ENCODE data around the gene VAT1L.

VAT1L gene

DNA sequence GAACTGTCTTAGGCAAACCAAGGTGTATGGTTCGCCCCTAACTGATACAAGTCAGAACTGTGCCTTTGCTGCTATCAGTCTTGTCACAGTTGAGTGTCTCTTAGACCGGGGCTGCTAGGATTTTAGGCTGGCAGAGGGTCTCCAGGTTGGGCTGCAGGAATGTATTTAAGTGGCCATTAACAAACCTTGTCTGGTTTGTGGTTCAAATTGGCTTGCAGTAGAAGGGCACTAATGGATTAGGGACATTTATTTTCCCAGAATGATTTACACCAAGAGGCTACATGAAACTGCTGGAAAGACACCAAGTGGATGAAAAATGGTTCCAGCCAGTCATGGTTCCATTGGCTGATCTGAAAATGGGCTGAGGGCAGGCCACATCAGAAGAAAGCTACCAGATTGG, 5.1 kb downstream of the VAT1L start:
- H3K4me1 ChIP-seq (ENCODE audit: control insufficient read depth in 1 of 2, insufficient read depth in 2 of 2, low read length in 2 of 2): no peaks in the 10 kb centered on the region
- no peak overlapping the region for H3K9ac ChIP-seq (ENCODE audit: low read depth in 1 of 2, low read length in 2 of 2)
- no peak overlapping the region for H3K27ac ChIP-seq (ENCODE audit: low read depth, low read length)
- H3K36me3 ChIP-seq (ENCODE audit: control insufficient read depth in 1 of 2, insufficient read depth in 2 of 2, low read length in 2 of 2): no peaks in the 10 kb centered on the region
- H3K9me3 ChIP-seq (ENCODE audit: control insufficient read depth in 1 of 2, low read length in 2 of 2): no peaks in the 10 kb centered on the region
- peaks cover 17 to 21% of the 10 kb centered on the region in 2 donors for H3K27me3 ChIP-seq (ENCODE audit: control insufficient read depth in 1 of 2, insufficient read depth in 2 of 2, low read length in 2 of 2)
- no peak overlapping the region for H3K4me3 ChIP-seq (ENCODE audit: low read depth in 1 of 2, low read length in 2 of 2)

DNA sequence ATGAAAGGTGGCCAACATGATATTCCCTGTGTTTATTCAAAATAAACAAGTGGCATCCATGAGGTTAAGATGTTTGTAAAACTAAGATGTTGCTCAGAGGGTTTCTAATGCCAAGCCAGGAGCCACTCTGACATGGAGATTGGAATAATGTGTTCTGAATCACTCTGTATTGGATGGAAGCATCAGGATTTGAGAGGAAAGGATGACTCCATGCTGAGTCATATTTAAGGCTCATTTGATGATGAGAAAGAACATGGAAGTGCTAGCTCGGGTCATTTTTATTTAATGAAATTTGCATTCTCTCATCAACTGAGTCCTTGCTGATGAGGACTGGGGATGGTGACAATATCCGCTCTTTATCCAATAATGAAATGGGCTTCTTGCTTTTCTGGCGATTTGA, 6.2 kb downstream of the VAT1L start:
- Histone ChIP-seq H3K36me3 (ENCODE audit: control insufficient read depth in 1 of 2, insufficient read depth in 2 of 2, low read length in 2 of 2) (no peaks in the 10 kb centered on the region), H3K9ac (ENCODE audit: low read depth in 1 of 2, low read length in 2 of 2) (no peak overlapping the region), H3K4me3 (ENCODE audit: low read depth in 1 of 2, low read length in 2 of 2) (no peak overlapping the region), H3K4me1 (ENCODE audit: control insufficient read depth in 1 of 2, insufficient read depth in 2 of 2, low read length in 2 of 2) (no peaks in the 10 kb centered on the region), H3K9me3 (ENCODE audit: control insufficient read depth in 1 of 2, low read length in 2 of 2) (no peaks in the 10 kb centered on the region), H3K27me3 (ENCODE audit: control insufficient read depth in 1 of 2, insufficient read depth in 2 of 2, low read length in 2 of 2) (peaks cover 6 to 10% of the 10 kb centered on the region in 2 donors), H3K27ac (ENCODE audit: low read depth, low read length) (no peak overlapping the region)

- no peaks in the 10 kb centered on the region for H3K4me1 ChIP-seq (ENCODE audit: control insufficient read depth in 1 of 2, insufficient read depth in 2 of 2, low read length in 2 of 2)
- no peaks in the 10 kb centered on the region for H3K9me3 ChIP-seq (ENCODE audit: control insufficient read depth in 1 of 2, low read length in 2 of 2)
- no peak overlapping the region for H3K9ac ChIP-seq (ENCODE audit: low read depth in 1 of 2, low read length in 2 of 2)
- H3K4me3 ChIP-seq (ENCODE audit: low read depth in 1 of 2, low read length in 2 of 2): no peak overlapping the region
- no peaks in the 10 kb centered on the region for H3K27me3 ChIP-seq (ENCODE audit: control insufficient read depth in 1 of 2, insufficient read depth in 2 of 2, low read length in 2 of 2)
- H3K36me3 ChIP-seq (ENCODE audit: control insufficient read depth in 1 of 2, insufficient read depth in 2 of 2, low read length in 2 of 2): no peaks in the 10 kb centered on the region
- H3K27ac ChIP-seq (ENCODE audit: low read depth, low read length): no peak overlapping the region
Measured at GRCh38 chr16:77801817-77802216, 13.5 kb downstream of the VAT1L start.

DNA sequence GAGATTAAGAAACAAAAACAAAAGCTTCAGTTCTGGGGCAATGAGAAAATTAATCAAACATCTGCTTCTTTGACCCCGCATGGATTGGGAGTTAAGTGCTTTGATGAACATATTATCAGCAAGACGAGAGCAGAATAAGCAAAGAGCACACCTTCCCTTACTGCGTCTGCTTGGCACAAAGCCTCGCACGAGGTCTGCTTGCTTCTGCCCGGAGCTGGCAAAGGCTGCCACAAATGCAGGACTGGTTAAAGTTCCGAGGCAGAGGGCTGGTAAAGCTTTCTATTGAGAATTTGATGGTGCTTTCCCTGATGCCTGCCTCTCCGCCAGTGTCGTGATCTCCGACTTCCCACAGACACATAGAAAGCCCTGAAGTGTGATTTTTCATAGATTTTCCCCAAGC, 17.0 kb downstream of the VAT1L start:
- H3K36me3 ChIP-seq (ENCODE audit: control insufficient read depth in 1 of 2, insufficient read depth in 2 of 2, low read length in 2 of 2): no peaks in the 10 kb centered on the region
- no peaks in the 10 kb centered on the region for H3K4me1 ChIP-seq (ENCODE audit: control insufficient read depth in 1 of 2, insufficient read depth in 2 of 2, low read length in 2 of 2)
- no peak overlapping the region for H3K4me3 ChIP-seq (ENCODE audit: low read depth in 1 of 2, low read length in 2 of 2)
- no peak overlapping the region for H3K27ac ChIP-seq (ENCODE audit: low read depth, low read length)
- H3K9ac ChIP-seq (ENCODE audit: low read depth in 1 of 2, low read length in 2 of 2): no peak overlapping the region
- H3K9me3 ChIP-seq (ENCODE audit: control insufficient read depth in 1 of 2, low read length in 2 of 2): no peaks in the 10 kb centered on the region
- H3K27me3 ChIP-seq (ENCODE audit: control insufficient read depth in 1 of 2, insufficient read depth in 2 of 2, low read length in 2 of 2): no peaks in the 10 kb centered on the region

GRCh38 chr16:77807021-77807420, 18.7 kb downstream of the VAT1L start:
- Histone ChIP-seq H3K36me3 (ENCODE audit: control insufficient read depth in 1 of 2, insufficient read depth in 2 of 2, low read length in 2 of 2) (no peaks in the 10 kb centered on the region), H3K27ac (ENCODE audit: low read depth, low read length) (no peak overlapping the region), H3K4me1 (ENCODE audit: control insufficient read depth in 1 of 2, insufficient read depth in 2 of 2, low read length in 2 of 2) (no peaks in the 10 kb centered on the region), H3K27me3 (ENCODE audit: control insufficient read depth in 1 of 2, insufficient read depth in 2 of 2, low read length in 2 of 2) (no peaks in the 10 kb centered on the region), H3K9ac (ENCODE audit: low read depth in 1 of 2, low read length in 2 of 2) (no peak overlapping the region), H3K9me3 (ENCODE audit: control insufficient read depth in 1 of 2, low read length in 2 of 2) (no peaks in the 10 kb centered on the region), H3K4me3 (ENCODE audit: low read depth in 1 of 2, low read length in 2 of 2) (no peak overlapping the region)

GRCh38 chr16:77812856-77813500, 24.6 kb downstream of the VAT1L start:
- H3K27ac ChIP-seq (ENCODE audit: low read depth, low read length): no peak overlapping the region
- no peak overlapping the region for H3K9ac ChIP-seq (ENCODE audit: low read depth in 1 of 2, low read length in 2 of 2)
- no peaks in the 10 kb centered on the region for H3K4me1 ChIP-seq (ENCODE audit: control insufficient read depth in 1 of 2, insufficient read depth in 2 of 2, low read length in 2 of 2)
- H3K9me3 ChIP-seq (ENCODE audit: control insufficient read depth in 1 of 2, low read length in 2 of 2): no peaks in the 10 kb centered on the region
- H3K27me3 ChIP-seq (ENCODE audit: control insufficient read depth in 1 of 2, insufficient read depth in 2 of 2, low read length in 2 of 2): no peaks in the 10 kb centered on the region
- H3K4me3 ChIP-seq (ENCODE audit: low read depth in 1 of 2, low read length in 2 of 2): no peak overlapping the region
- no peaks in the 10 kb centered on the region for H3K36me3 ChIP-seq (ENCODE audit: control insufficient read depth in 1 of 2, insufficient read depth in 2 of 2, low read length in 2 of 2)

- H3K4me1 ChIP-seq (ENCODE audit: control insufficient read depth in 1 of 2, insufficient read depth in 2 of 2, low read length in 2 of 2): no peaks in the 10 kb centered on the region
- H3K27ac ChIP-seq (ENCODE audit: low read depth, low read length): no peak overlapping the region
- H3K4me3 ChIP-seq (ENCODE audit: low read depth in 1 of 2, low read length in 2 of 2): no peak overlapping the region
- no peaks in the 10 kb centered on the region for H3K36me3 ChIP-seq (ENCODE audit: control insufficient read depth in 1 of 2, insufficient read depth in 2 of 2, low read length in 2 of 2)
- no peaks in the 10 kb centered on the region for H3K27me3 ChIP-seq (ENCODE audit: control insufficient read depth in 1 of 2, insufficient read depth in 2 of 2, low read length in 2 of 2)
- H3K9me3 ChIP-seq (ENCODE audit: control insufficient read depth in 1 of 2, low read length in 2 of 2): no peaks in the 10 kb centered on the region
- no peak overlapping the region for H3K9ac ChIP-seq (ENCODE audit: low read depth in 1 of 2, low read length in 2 of 2)
Measured at GRCh38 chr16:77816293-77816692, 27.9 kb downstream of the VAT1L start.

GRCh38 chr16:77820340-77820739, 32.0 kb downstream of the VAT1L start:
- no peaks in the 10 kb centered on the region for H3K27me3 ChIP-seq (ENCODE audit: control insufficient read depth in 1 of 2, insufficient read depth in 2 of 2, low read length in 2 of 2)

GRCh38 chr16:77822661-77823060, 34.3 kb downstream of the VAT1L start:
- no peak overlapping the region for H3K4me3 ChIP-seq (ENCODE audit: low read depth in 1 of 2, low read length in 2 of 2)
- no peak overlapping the region for H3K27ac ChIP-seq (ENCODE audit: low read depth, low read length)
- no peaks in the 10 kb centered on the region for H3K4me1 ChIP-seq (ENCODE audit: control insufficient read depth in 1 of 2, insufficient read depth in 2 of 2, low read length in 2 of 2)
- H3K27me3 ChIP-seq (ENCODE audit: control insufficient read depth in 1 of 2, insufficient read depth in 2 of 2, low read length in 2 of 2): no peaks in the 10 kb centered on the region
- H3K36me3 ChIP-seq (ENCODE audit: control insufficient read depth in 1 of 2, insufficient read depth in 2 of 2, low read length in 2 of 2): no peaks in the 10 kb centered on the region
- H3K9ac ChIP-seq (ENCODE audit: low read depth in 1 of 2, low read length in 2 of 2): no peak overlapping the region
- no peaks in the 10 kb centered on the region for H3K9me3 ChIP-seq (ENCODE audit: control insufficient read depth in 1 of 2, low read length in 2 of 2)

More at GRCh38 chr16:77820340-77820739, 32.0 kb downstream of the VAT1L start:
- Histone ChIP-seq H3K4me1 (ENCODE audit: control insufficient read depth in 1 of 2, insufficient read depth in 2 of 2, low read length in 2 of 2) (no peaks in the 10 kb centered on the region), H3K36me3 (ENCODE audit: control insufficient read depth in 1 of 2, insufficient read depth in 2 of 2, low read length in 2 of 2) (no peaks in the 10 kb centered on the region), H3K9me3 (ENCODE audit: control insufficient read depth in 1 of 2, low read length in 2 of 2) (no peaks in the 10 kb centered on the region), H3K27ac (ENCODE audit: low read depth, low read length) (no peak overlapping the region), H3K4me3 (ENCODE audit: low read depth in 1 of 2, low read length in 2 of 2) (no peak overlapping the region), H3K9ac (ENCODE audit: low read depth in 1 of 2, low read length in 2 of 2) (no peak overlapping the region)

DNA sequence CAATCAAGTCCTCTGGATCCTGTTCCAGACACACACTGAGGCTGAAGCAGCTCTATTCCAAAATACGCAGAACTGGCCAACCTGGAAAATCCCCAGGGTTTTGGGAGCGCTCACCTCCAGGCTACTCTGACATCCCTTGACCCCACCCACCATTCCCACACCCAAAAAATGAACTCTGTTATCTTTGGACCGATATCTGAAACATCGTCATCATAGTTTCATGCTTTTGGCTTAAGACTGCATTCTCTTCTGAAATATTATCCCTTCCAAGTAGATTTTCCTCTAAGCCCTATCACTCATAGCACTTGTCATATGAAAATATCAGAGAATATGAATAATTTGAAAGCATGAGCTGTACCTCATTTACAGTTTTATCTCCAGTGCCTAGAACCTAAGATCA, 34.7 kb downstream of the VAT1L start:
- no peak overlapping the region for H3K9ac ChIP-seq (ENCODE audit: low read depth in 1 of 2, low read length in 2 of 2)
- H3K27me3 ChIP-seq (ENCODE audit: control insufficient read depth in 1 of 2, insufficient read depth in 2 of 2, low read length in 2 of 2): no peaks in the 10 kb centered on the region
- no peaks in the 10 kb centered on the region for H3K9me3 ChIP-seq (ENCODE audit: control insufficient read depth in 1 of 2, low read length in 2 of 2)
- H3K4me1 ChIP-seq (ENCODE audit: control insufficient read depth in 1 of 2, insufficient read depth in 2 of 2, low read length in 2 of 2): no peaks in the 10 kb centered on the region
- no peaks in the 10 kb centered on the region for H3K36me3 ChIP-seq (ENCODE audit: control insufficient read depth in 1 of 2, insufficient read depth in 2 of 2, low read length in 2 of 2)
- H3K27ac ChIP-seq (ENCODE audit: low read depth, low read length): no peak overlapping the region
- no peak overlapping the region for H3K4me3 ChIP-seq (ENCODE audit: low read depth in 1 of 2, low read length in 2 of 2)

DNA sequence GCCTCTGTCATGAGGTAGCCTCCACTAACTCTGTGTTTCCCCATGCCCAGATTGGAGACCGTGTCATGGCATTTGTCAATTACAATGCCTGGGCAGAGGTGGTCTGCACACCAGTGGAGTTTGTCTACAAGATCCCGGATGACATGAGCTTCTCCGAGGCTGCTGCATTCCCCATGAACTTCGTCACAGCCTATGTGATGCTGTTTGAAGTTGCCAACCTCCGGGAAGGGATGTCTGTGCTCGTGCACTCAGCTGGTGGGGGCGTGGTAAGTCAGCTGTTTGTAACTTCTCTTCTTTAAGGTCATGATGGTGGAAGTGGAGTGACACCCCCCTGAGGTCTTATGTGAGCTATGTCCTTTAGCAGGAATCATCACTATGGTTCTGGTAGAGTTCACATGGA, 36.8 kb downstream of the VAT1L start:
- Histone ChIP-seq H3K9me3 (ENCODE audit: control insufficient read depth in 1 of 2, low read length in 2 of 2) (no peaks in the 10 kb centered on the region), H3K9ac (ENCODE audit: low read depth in 1 of 2, low read length in 2 of 2) (no peak overlapping the region), H3K27me3 (ENCODE audit: control insufficient read depth in 1 of 2, insufficient read depth in 2 of 2, low read length in 2 of 2) (no peaks in the 10 kb centered on the region), H3K27ac (ENCODE audit: low read depth, low read length) (no peak overlapping the region), H3K4me1 (ENCODE audit: control insufficient read depth in 1 of 2, insufficient read depth in 2 of 2, low read length in 2 of 2) (no peaks in the 10 kb centered on the region), H3K4me3 (ENCODE audit: low read depth in 1 of 2, low read length in 2 of 2) (no peak overlapping the region), H3K36me3 (ENCODE audit: control insufficient read depth in 1 of 2, insufficient read depth in 2 of 2, low read length in 2 of 2) (no peaks in the 10 kb centered on the region)

Data from duodenal mucosa (tissue), 2 donors.